H1 (cell line): ENCODE results near the gene APBA3. TPM values are rescaled to one million over a fixed set of nuclear protein-coding genes. Genes with fewer than 3 reads are reported as not detected.

Experiments
- ASH2L ChIP-seq: fragments of 200-600, 300-600 bp; sonication (generic); IDR thresholded peaks from one replicate; pipeline ENCODE4 v1.7.1; 2017; ENCODE audit warnings: low read length
- CHD7 ChIP-seq: fragments of 300-600 bp; sonication (generic); IDR thresholded peaks from 2 replicates; pipeline ENCODE4 v1.7.1; 2012; ENCODE audit warnings: low read length, moderate library complexity, mild to moderate bottlenecking, inconsistent platforms; ENCODE audit not compliant: insufficient replicate concordance
- EP300 ChIP-seq, 2 experiments: IDR thresholded peaks; 1 replicate in 1 of 2; 2 replicates in 1 of 2; pipeline ENCODE4 v1.6.1; 2011 to 2012; ENCODE audit warnings: low read depth in 2 of 2, low read length in 2 of 2, mild to moderate bottlenecking in 2 of 2, borderline replicate concordance in 1 of 2, inconsistent platforms in 1 of 2, moderate library complexity in 1 of 2
- EZH2 ChIP-seq: fragments of 200-600 bp; sonication (generic); IDR thresholded peaks from 2 replicates; pipeline ENCODE4 v1.7.1; 2012; ENCODE audit warnings: low read depth, mild to moderate bottlenecking, moderate library complexity, low read length, inconsistent platforms; ENCODE audit not compliant: severe bottlenecking
- KDM1A ChIP-seq: fragments of 200-600, 300-600 bp; sonication (generic); IDR thresholded peaks from 2 replicates; pipeline ENCODE4 v1.7.1; 2016; ENCODE audit warnings: mild to moderate bottlenecking, low read length, borderline replicate concordance
- NANOG ChIP-seq: IDR thresholded peaks from 2 replicates; pipeline ENCODE4 v1.6.1; 2011; ENCODE audit warnings: low read length, low read depth, mild to moderate bottlenecking, inconsistent platforms; ENCODE audit not compliant: insufficient read depth, poor library complexity, severe bottlenecking
- SUZ12 ChIP-seq: fragments of 200-600 bp; sonication (generic); IDR thresholded peaks from 2 replicates; pipeline ENCODE4 v1.6.1; 2012; ENCODE audit warnings: mild to moderate bottlenecking, inconsistent platforms, low read length, moderate library complexity, mixed read lengths
- polyA plus RNA-seq, 7 experiments: library from polyadenylated mRNA; depleted of rRNA in 3 of 7; stranded (reverse) in 5 of 7; unstranded in 2 of 7; fragments of >200 nt in 5 of 7; fragments of 200-250 nt in 2 of 7; gene quantifications; 1 replicate in 5 of 7; 2 replicates in 1 of 7; 4 replicates in 1 of 7; pipeline versions ENCODE4 v1.2.1 to v1.2.3, GENCODE V29; 2011 to 2013; ENCODE audit warnings: missing spikeins in 2 of 7, mixed read lengths in 2 of 7
- total RNA-seq: library from RNA; stranded (reverse); fragmentation: NEBNext Ultra II Directional; extraction: Animal tissue kit (Norgen Biotek cat#: 25700); gene quantifications from 2 replicates; pipeline ENCODE4 v1.2.1, GENCODE V29; 2021

APBA3 gene
- total and polyA plus RNA-seq, 2 of the 8 experiments (the other 6 are each of a cell fraction or from before 2014, with no cell fraction given), result 21.4 to 36.9 TPM

- TF ChIP-seq CHD7 (no peak), NANOG (no peak), EZH2 (no peak), SUZ12 (no peak), KDM1A (no peak), ASH2L (no peak), EP300 (IDR thresholded peaks at IDR 0.05; ENCODE audit: borderline replicate concordance in 1 of 2, low read depth in 2 of 2, low read length in 2 of 2) (no peak)
Observed at GRCh38 chr19:3759482-3760254, 1.8 kb downstream of the APBA3 start (continued).
